Measurements from ENCODE around the gene KCTD18.

Gene KCTD18

DNA sequence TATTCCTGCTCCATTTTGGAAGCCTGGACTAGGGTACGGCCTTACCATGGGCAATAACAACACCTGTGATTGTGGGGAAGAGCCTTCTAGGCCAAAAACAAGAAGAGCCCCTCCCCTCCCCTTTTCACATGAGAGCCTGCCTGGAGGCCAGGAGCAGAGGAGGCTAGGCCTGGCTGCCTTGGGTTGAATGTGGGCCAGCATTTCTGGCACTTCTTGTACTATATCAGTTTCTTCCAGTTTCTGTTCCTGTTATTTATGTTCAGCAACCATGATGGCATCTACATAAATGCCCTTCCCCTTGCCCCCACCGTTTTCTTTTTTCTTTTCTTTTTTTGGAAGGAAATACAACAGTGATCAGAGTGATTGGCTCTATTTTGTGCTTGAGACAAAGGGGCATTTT is 58.4 kb downstream of the KCTD18 start:
- DNase-seq (ENCODE audit: extremely low spot score) = no peak
- ChIA-PET POLR2A (no interaction called here), CTCF (interaction anchor here (3.5 kb wide), 1 partner anchor 472 kb away, joined by 8 read pairs; no protein-coding TSS in a partner anchor)
- TF ChIP-seq, protein P1, sequence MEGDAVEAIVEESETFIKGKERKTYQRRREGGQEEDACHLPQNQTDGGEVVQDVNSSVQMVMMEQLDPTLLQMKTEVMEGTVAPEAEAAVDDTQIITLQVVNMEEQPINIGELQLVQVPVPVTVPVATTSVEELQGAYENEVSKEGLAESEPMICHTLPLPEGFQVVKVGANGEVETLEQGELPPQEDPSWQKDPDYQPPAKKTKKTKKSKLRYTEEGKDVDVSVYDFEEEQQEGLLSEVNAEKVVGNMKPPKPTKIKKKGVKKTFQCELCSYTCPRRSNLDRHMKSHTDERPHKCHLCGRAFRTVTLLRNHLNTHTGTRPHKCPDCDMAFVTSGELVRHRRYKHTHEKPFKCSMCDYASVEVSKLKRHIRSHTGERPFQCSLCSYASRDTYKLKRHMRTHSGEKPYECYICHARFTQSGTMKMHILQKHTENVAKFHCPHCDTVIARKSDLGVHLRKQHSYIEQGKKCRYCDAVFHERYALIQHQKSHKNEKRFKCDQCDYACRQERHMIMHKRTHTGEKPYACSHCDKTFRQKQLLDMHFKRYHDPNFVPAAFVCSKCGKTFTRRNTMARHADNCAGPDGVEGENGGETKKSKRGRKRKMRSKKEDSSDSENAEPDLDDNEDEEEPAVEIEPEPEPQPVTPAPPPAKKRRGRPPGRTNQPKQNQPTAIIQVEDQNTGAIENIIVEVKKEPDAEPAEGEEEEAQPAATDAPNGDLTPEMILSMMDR (IDR thresholded peaks at IDR 0.05; ENCODE audit: control extremely low read depth, extremely low read depth, low read depth, missing control alignments) = no peak

DNA sequence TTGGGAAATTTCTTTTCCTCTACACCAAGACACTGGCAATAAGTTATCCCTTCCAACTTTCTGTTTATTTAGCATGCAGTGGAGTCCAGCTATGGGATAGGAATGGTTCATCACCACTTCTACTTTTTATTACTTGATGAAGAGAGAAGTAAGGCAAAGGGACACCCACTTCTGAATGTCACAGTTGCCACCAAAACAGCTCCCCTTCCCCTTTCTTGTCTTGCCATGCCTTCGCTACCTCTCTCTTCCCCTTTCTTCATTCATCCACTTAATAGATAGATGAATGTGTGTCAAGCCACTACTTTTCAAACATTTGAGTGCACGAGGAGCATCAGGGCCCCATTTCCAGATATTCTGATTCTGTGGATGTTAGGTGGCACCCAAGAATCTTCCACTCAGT is 59.6 kb downstream of the KCTD18 start:
- TF ChIP-seq, protein P1 (IDR thresholded peaks at IDR 0.05; ENCODE audit: control extremely low read depth, extremely low read depth, low read depth, missing control alignments) = no peak
- ChIA-PET CTCF (interaction anchor here (1.4 to 3.5 kb wide), 5 partner anchors 22 to 477 kb away, joined by 3 to 11 read pairs (median 7); no protein-coding TSS in a partner anchor), POLR2A (no interaction called here)
- no peak for DNase-seq (ENCODE audit: extremely low spot score)

DNA sequence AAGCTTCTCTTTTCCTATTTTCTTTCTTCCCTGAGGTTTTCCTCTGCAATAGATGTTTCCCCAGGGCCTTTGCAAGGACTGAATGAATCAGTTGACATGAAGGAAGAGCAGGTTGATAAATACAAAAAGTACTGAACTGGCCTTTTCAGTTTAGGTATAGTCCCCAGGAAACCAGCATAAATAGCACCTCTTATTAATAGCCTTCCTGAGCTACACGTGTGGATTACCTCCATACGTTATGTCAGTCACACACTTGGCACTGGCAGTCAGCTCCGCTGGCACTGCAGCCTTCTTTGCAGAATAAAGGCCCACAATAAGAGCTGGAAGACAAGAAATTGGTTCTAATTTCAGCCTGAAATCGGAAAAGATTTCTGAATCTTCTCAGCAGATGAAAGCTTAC is 60.7 kb downstream of the KCTD18 start:
- TF ChIP-seq, protein P1 (IDR thresholded peaks at IDR 0.05; ENCODE audit: control extremely low read depth, extremely low read depth, low read depth, missing control alignments) = no peak
- ChIA-PET POLR2A (no interaction called here), CTCF (interaction anchor here (1.1 to 3.5 kb wide), 7 partner anchors 18 to 475 kb away, joined by 3 to 11 read pairs (median 7); no protein-coding TSS in a partner anchor)
- DNase-seq (ENCODE audit: extremely low spot score) = no peak

DNA sequence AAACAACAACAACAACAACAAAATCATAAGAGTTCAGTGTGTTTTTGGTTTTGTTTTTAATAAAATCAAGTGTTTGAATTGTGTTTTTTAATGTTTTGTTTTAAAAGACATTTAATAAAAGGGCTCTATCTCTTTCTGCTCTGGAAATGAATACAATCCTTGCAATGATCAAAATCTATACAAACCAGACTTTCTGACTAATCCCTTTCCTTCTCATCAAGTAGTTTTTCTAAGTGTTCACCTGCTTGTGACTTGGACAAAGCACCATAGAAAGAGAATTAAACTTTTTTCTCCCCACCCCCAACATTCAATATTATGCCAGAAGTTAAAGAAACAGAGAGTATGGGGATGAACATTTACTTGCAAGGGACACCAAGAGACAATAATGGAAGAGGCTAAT is 61.4 kb downstream of the KCTD18 start:
- TF ChIP-seq, protein P1 (IDR thresholded peaks at IDR 0.05; ENCODE audit: control extremely low read depth, extremely low read depth, low read depth, missing control alignments) = no peak
- ChIA-PET POLR2A (no interaction called here), CTCF (interaction anchor here (1.3 to 3.5 kb wide), 4 partner anchors 19 to 468 kb away, joined by 4 to 11 read pairs (median 8); no protein-coding TSS in a partner anchor)
- DNase-seq (ENCODE audit: extremely low spot score) = no peak

DNA sequence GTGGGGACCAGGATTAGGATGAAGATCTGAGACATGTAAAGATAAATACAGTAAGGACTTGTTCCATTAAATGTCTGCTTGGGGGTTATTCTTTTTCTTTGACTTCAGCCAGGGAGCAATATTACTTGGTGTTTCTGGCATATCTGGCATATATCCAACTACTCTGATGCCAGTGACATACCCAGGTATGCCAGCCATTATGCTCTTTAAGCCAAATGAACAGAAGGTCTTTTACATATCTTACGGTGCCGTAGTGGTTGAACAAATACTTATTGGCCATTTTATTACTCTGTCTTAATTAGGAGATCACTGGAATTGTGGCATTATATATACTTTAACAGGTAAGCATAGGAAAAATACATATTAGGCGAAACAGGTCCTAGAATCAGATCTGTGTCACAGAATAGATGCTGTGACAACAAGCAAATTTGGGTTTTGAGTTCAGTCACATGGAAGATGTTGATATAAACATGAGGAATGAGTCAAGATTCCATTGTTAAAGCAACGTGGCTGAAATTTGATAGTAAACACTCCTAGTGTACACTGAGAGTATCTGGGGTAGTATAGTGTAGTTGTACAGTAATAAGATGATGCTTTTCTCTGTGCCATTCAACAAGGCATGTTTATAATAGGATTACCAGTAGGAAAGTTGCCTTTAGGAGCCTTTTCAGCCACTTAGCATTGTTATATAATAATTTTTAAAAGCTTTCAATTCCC is 62.6 kb downstream of the KCTD18 start:
- ChIA-PET POLR2A (no interaction called here), CTCF (no interaction called here)
- DNase-seq (ENCODE audit: extremely low spot score) = no peak

DNA sequence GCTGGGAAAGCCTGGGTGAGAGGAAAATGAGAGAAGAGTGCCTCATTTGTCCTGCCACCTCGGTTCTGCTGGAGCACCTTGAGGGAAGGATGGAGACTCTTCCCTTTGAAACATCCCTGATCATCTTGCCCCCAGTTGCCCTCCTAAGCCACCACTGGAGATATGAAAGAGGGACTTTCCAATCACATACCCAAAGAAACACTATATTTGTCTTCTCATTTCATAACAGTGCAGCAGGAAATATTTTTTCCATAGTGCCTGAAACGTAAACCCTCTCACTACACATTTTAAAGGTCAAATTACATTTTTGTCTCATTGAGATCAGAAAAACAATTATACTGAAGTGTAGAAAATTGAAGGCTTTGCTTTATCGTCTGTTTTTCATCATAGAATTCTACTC is 63.3 kb downstream of the KCTD18 start:
- CTCF ChIA-PET = interaction anchor here (1.0 kb wide), 1 partner anchor 467 kb away, joined by 3 read pairs; no protein-coding TSS in a partner anchor
- no peak for DNase-seq (ENCODE audit: extremely low spot score)
- TF ChIP-seq, protein P1 (IDR thresholded peaks at IDR 0.05; ENCODE audit: control extremely low read depth, extremely low read depth, low read depth, missing control alignments) = no peak
- POLR2A ChIA-PET = no interaction called here

More for the DNA sequence above, 62.6 kb downstream of the KCTD18 start:
- TF ChIP-seq, protein P1 (IDR thresholded peaks at IDR 0.05; ENCODE audit: control extremely low read depth, extremely low read depth, low read depth, missing control alignments) = no peak

Data from GM10248 (cell line).